ENCODE results near the gene PAPPA. TPM values are rescaled to one million over a fixed set of nuclear protein-coding genes. Genes with fewer than 3 reads are reported as not detected.

PAPPA gene
- total and polyA plus RNA-seq, 12 donors: 0.22 to 23.9 (median 5.7) TPM

- Histone ChIP-seq H3K4me1 (replicated peaks in 1 of 2) (no peaks in the 10 kb centered on the region), H3K36me3 (replicated peaks in 1 of 2) (no peaks in the 10 kb centered on the region), H3K4me3 (no peak overlapping the region), H3K9me3 (replicated peaks in 1 of 3) (no peaks in the 10 kb centered on the region), H3K27me3 (no peaks in the 10 kb centered on the region), H3K27ac (peak overlapping the region in 1 of 5 donors; percentile 50)
- DNase-seq: no peak
- WGBS, 4 donors: 74 to 88% (median 85%) methylated on average over 3 of the region's 3 CpGs
- intact Hi-C loops (cut with DNase I): no loop called here
- TF ChIP-seq POLR2A (IDR thresholded peaks at IDR 0.05): no peak
- TF ChIP-seq CTCF (IDR thresholded peaks at IDR 0.05): no peak
Observed at GRCh38 chr9:116448431-116448830, 294.8 kb downstream of the PAPPA start.

GRCh38 chr9:116449949-116450348 lies 296.4 kb downstream of the PAPPA start:
- Histone ChIP-seq H3K9me3 (replicated peaks in 1 of 3) (no peaks in the 10 kb centered on the region), H3K27me3 (no peaks in the 10 kb centered on the region), H3K36me3 (replicated peaks in 1 of 2) (no peaks in the 10 kb centered on the region), H3K4me3 (no peak overlapping the region), H3K4me1 (replicated peaks in 1 of 2) (no peaks in the 10 kb centered on the region), H3K27ac (peak overlapping the region in 1 of 5 donors; percentile 16)
- TF ChIP-seq CTCF (IDR thresholded peaks at IDR 0.05): no peak
- TF ChIP-seq POLR2A (IDR thresholded peaks at IDR 0.05): no peak
- intact Hi-C loops (cut with DNase I): no loop called here
- WGBS, 4 donors: 89 to 92% (median 90%) methylated on average over 3 of the region's 3 CpGs
- DNase-seq: no peak

GRCh38 chr9:116450378-116451139 lies 297.0 kb downstream of the PAPPA start:
- peak overlapping the region in 2 of 5 donors; percentile 3 to 16 for H3K27ac ChIP-seq
- no peak overlapping the region for H3K4me3 ChIP-seq
- no peaks in the 10 kb centered on the region for H3K36me3 ChIP-seq (replicated peaks in 1 of 2)
- H3K27me3 ChIP-seq: no peaks in the 10 kb centered on the region
- 68 to 81% (median 72%) methylated on average over 3 of the region's 3 CpGs for WGBS, 4 donors
- no peaks in the 10 kb centered on the region for H3K9me3 ChIP-seq (replicated peaks in 1 of 3)
- intact Hi-C loops (cut with DNase I): no loop called here
- no peaks in the 10 kb centered on the region for H3K4me1 ChIP-seq (replicated peaks in 1 of 2)
- no peak for TF ChIP-seq POLR2A (IDR thresholded peaks at IDR 0.05)
- TF ChIP-seq CTCF (IDR thresholded peaks at IDR 0.05): no peak
- no peak for DNase-seq

- Histone ChIP-seq H3K27me3 (no peaks in the 10 kb centered on the region), H3K36me3 (replicated peaks in 1 of 2) (no peaks in the 10 kb centered on the region), H3K4me1 (replicated peaks in 1 of 2) (no peaks in the 10 kb centered on the region), H3K27ac (no peak overlapping the region), H3K4me3 (no peak overlapping the region), H3K9me3 (replicated peaks in 1 of 3) (no peaks in the 10 kb centered on the region)
- TF ChIP-seq CTCF (IDR thresholded peaks at IDR 0.05) (no peak), POLR2A (IDR thresholded peaks at IDR 0.05) (no peak)
- intact Hi-C loops (cut with DNase I): no loop called here
- 86 to 96% (median 87%) methylated on average over 2 of the region's 2 CpGs for WGBS, 4 donors
- no peak for DNase-seq
Observed at GRCh38 chr9:116451500-116452115, 298.0 kb downstream of the PAPPA start.

All from adrenal gland (tissue), 12 donors.